IPS-NIHi7 (cell line): Measurements from ENCODE around the gene MAG.

Experiments used
- DNase-seq: peaks from one replicate; pipeline ENCODE4 v3.0.0; 2012; ENCODE audit warnings: mixed read lengths; ENCODE audit errors: extremely low spot score

The MAG gene

GRCh38 chr19:35317464-35318043 lies 25.6 kb downstream of the MAG start:
- no peak for DNase-seq

- DNase-seq, result no peak
Observed at GRCh38 chr19:35318679-35319448, 26.9 kb downstream of the MAG start.

GRCh38 chr19:35320065-35320713 lies 28.2 kb downstream of the MAG start:
- no peak for DNase-seq

GRCh38 chr19:35321291-35321690 lies 29.3 kb downstream of the MAG start:
- DNase-seq, result no peak

DNA sequence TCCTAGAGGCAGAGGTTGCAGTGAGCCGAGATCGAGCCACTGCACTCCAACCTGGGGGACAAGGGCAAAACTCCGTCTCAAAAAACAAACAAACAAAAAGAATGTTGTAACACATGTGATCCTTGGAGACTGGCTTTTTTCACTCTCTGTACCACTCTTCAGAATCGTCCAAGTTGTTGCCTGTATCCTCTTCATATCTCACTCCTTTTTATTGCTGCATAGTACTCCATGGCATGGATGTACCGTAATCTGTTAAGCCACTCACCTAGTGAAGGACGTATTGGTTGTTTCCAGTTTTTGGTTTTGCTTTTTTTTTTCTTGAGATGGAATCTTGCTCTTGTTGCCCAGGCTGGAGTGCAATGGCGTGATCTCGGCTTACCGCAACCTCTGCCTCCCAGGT lies 30.1 kb downstream of the MAG start:
- DNase-seq, result no peak

DNA sequence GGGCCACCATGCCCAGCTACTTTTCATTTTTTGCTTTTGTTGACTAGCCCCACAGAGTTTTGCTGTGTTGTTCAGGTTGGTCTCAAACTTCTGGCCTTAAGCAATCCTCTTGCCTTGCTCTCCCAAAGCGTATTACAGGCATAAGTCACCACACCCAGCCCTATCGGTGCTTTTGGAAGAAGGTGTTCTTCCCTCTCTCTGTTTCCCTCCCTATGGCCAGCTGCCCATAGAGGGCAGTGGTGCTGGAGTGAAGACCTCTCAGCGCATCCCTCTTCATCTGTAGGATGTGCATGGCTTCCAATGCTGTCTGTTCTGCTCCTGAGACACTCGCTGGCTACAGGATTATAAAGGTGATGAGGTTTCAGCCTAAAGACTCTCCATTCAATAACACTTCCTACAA lies 35.7 kb downstream of the MAG start:
- peak; percentile 69 for DNase-seq

DNA sequence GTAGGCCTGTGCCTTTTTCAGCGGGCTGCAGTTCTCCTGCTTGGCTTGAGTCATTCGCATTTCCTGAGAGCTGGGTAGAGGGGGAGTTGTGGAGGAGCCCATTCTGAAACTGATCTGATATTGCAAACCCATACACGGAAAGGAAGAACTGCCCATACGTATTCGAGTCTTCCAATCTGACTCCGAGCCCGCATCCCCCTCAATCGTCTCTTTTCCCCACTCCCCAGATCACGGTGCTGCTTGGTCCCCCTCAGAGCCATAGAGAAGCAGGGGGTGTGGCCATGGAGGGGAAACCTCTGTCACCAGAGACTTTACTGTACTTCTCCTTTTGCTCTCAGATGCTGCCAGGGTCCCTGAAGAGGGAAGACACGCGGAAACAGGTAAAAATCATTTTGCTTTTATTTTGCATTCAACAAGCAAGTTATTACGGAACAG lies 36.9 kb downstream of the MAG start, which contains the start of gene CD22:
Gene CD22, plus strand, starts transcription at position 337 of the 435 bp plus-strand sequence. CDS start 2,854 bp downstream, outside the sequence.
- DNase-seq, result no peak

GRCh38 chr19:35329323-35329722 lies 37.4 kb downstream of the MAG start:
- DNase-seq, result no peak

DNA sequence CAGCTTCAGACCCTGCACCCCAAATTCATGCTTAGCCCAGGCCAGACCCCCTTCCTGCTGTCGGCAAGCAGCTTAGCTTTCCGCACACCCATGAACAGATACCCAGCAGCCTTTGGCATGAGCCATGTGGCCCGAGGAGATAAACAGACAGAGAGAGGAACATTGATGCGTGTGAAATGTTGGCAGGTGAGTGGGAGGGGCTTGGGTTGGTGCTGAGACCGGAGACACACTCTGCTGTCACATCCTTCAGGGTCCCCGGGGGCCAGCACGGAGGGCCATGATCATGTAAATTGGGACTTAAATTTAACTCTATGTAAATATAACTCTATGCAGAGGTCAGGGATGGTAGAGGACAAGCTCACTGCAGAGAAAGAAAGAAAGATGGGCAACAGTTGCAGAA lies 38.5 kb downstream of the MAG start:
- DNase-seq, result no peak

DNA sequence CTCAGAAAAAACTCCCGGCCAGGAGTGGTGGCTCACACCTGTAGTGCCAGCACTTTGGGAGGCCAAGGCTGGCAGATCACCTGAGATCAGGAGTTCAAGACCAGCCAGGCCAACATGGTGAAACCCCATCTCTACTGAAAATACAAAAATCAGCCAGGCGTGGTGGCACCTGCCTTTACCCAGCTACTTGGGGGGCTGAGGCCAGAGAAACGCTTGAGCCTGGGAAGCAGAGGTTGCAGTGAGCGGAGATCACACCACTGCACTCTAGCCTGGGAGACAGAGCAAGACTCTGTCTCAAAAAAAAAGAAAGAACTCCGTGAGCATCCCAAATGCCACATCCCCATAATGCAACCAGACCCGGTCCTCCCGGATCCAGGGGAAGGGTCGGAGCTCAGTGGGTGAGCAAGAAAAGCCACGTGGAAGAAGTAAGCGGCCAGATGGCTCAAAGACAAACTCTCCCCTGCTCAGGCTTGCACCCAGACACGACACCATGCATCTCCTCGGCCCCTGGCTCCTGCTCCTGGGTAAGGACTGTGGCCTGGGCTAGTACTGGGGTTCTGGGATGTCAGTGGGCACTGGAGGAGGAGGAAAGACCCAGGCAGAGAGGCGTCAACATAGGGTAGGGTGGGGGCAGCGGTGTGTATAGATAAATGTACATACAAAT lies 39.7 kb downstream of the MAG start:
- no peak for DNase-seq

GRCh38 chr19:35332817-35333216 lies 40.9 kb downstream of the MAG start:
- no peak for DNase-seq

GRCh38 chr19:35334144-35334753 lies 42.3 kb downstream of the MAG start:
- DNase-seq, result no peak

DNA sequence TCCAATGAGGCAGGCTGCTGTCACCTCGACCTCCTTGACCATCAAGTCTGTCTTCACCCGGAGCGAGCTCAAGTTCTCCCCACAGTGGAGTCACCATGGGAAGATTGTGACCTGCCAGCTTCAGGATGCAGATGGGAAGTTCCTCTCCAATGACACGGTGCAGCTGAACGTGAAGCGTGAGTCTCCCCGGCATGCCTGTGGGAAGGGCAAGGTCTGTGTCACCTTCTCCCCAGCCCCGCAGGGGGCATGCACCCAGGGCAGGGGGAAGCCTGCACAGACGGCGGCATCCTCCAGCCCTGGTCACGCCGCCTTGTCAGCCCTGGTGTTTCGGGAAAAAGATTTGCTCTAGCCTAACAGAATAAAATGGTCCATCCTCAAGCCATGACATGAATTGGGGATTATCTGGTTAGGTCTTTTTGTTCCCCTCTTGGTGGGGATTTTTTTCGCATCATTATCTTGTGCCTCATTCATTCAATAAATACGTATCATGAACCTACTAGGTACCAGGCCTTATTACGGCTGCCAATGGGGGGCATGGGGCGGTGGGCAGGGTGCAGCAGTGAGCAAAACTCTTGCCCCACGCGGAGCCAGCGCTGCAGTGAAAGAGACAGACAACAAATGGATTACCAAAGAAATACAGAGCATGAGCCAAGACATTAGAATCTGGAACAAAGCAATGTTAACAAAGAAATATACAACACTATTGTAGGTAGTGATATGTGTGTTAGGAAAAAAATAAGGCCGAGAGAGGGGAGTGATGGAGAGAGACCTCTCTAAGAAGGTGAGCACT lies 44.4 kb downstream of the MAG start:
- DNase-seq, result no peak

- no peak for DNase-seq
Observed at GRCh38 chr19:35337097-35337983, 45.4 kb downstream of the MAG start.

- no peak for DNase-seq
Observed at GRCh38 chr19:35337984-35338296, 46.0 kb downstream of the MAG start.

DNA sequence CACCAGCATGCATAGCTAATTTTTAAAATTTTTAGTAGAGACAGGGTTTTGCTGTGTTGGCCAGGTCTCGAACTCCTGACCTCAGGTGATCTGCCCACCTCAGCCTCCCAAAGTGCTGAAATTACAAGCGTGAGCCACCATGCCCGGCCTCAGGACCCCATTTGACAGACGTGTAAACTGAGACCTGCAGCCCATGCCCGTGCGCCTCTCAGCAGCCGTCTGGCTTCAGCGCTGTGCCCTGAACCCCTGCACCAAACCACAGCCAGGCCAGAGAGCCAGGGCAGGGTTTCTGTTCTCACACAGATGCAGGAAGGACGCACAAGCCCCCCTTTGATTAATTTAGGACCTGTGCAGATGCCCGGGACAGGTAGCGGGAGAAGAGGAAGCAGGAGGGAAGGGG lies 48.5 kb downstream of the MAG start:
- no peak for DNase-seq

DNA sequence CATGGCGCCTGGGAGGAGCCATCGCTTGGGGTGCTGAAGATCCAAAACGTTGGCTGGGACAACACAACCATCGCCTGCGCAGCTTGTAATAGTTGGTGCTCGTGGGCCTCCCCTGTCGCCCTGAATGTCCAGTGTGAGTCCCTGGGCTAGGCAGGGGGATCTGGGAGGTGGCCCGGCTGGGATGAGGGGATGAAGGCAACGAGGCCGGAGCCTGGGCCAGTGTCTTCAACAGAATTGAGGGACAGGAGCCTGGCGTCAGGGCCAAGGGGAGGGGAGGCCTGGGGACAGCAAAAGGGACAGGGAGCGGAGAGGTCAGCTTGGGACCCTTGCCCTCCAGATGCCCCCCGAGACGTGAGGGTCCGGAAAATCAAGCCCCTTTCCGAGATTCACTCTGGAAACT lies 49.0 kb downstream of the MAG start:
- DNase-seq, result no peak

GRCh38 chr19:35341565-35342225 lies 49.7 kb downstream of the MAG start:
- no peak for DNase-seq

GRCh38 chr19:35342430-35342829 lies 50.5 kb downstream of the MAG start:
- DNase-seq, result no peak

DNA sequence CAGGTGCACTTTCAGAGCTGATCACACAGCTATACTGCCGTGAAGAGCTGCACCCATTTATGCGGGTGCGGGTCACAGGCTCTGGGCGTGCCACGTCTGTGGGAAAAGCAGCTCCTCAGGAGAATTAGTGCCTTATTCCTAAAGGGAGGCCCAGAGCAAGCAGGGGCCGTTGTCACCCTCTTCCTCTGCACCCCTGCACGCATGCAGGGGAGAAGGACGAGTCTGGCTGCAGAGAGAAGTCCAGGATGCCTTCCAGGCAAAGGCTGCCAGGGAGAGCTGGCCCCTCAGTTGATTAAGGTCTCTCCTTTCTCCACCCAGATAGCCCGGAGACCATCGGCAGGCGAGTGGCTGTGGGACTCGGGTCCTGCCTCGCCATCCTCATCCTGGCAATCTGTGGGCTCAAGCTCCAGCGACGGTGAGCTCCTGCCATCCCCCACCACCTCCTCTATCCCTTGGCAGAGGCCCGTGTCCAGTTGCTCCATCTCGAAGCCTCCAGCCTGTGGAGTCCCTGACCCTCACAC lies 52.6 kb downstream of the MAG start:
- no peak for DNase-seq
